Measurements from ENCODE around the gene CFAP46.

Gene CFAP46

DNA sequence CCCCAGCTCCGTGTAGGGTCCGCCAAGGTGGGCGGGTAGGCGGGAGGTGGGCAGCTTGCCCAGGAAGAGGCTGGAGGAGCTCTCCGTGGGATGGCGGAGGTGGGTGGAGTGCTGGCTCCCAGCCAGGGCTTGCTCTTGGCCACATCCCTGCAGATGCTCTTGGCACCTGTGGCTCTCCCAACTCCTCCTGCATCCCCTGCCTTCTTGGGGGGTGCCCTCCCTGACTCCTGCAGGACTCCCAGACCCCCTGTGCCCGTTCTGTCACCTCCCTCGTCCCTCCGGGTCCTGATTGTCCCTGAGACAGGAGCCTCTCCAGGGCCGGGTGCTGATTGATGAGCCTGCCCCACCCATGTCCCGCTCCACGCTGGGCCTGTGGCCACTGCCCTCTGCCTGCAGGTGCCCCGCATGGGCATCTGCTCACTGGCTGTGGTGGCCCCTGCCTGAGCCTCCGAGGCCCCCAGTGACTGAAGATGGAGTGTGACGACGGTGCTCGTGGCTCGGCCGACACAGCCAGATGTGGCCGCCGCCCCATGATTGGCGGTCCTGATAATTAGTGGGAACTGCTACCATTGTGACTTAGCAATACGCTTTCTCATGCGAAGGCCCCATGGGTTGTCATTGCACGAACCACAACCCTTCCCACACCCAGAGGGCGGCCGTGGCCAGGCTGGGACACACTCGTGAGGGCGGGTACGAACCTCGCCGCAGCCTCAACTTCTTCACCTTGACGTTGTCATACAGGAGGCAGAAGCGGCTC, 23.6 kb downstream of the CFAP46 start:
- no peak for FAIRE-seq
- no peak for DNase-seq (ENCODE audit: extremely low spot score, insufficient read length, low read depth)

GRCh38 chr10:132918264-132918616, 24.1 kb downstream of the CFAP46 start:
- FAIRE-seq (no peak), DNase-seq (ENCODE audit: extremely low spot score, insufficient read length, low read depth) (no peak)

- FAIRE-seq (no peak), DNase-seq (ENCODE audit: extremely low spot score, insufficient read length, low read depth) (no peak)
These were observed 25.3 kb downstream of the CFAP46 start for GRCh38 chr10:132916956-132917666.

GRCh38 chr10:132916421-132916841, 25.9 kb downstream of the CFAP46 start:
- no peak for DNase-seq (ENCODE audit: extremely low spot score, insufficient read length, low read depth)
- FAIRE-seq = no peak

- FAIRE-seq (no peak), DNase-seq (ENCODE audit: extremely low spot score, insufficient read length, low read depth) (no peak)
These were observed 27.0 kb downstream of the CFAP46 start for GRCh38 chr10:132915411-132915810.

GRCh38 chr10:132914732-132915131, 27.6 kb downstream of the CFAP46 start:
- no peak for FAIRE-seq

GRCh38 chr10:132913559-132914115, 28.7 kb downstream of the CFAP46 start:
- no peak for DNase-seq (ENCODE audit: extremely low spot score, insufficient read length, low read depth)
- no peak for FAIRE-seq

More at GRCh38 chr10:132914732-132915131, 27.6 kb downstream of the CFAP46 start:
- DNase-seq (ENCODE audit: extremely low spot score, insufficient read length, low read depth) = no peak

- FAIRE-seq (no peak), DNase-seq (ENCODE audit: extremely low spot score, insufficient read length, low read depth) (no peak)
These were observed 29.4 kb downstream of the CFAP46 start for GRCh38 chr10:132912713-132913558.

DNA sequence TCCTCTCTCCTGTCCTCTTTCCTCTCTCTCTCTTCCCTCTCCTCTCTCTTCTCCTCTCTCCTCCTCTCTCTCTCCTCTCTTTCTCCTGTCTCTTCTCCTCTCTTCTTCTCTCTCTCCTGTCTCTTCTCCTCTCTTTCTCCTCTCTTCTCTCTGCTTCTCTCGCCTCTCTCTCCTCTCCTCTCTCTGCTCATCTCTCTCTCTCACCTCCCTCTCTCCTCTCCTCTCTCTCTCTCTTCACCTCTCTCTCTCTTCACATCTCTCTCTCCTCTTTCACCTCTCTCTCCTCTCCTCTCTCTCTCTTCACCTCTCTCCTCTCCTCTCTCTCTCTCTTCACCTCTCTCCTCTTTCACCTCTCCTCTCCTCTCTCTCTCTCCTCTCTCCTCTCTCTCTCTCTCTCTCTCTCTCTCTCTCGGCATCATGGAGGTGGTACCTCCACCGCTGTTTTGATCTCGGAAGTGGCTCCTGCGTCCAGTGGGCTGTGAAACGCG, 30.1 kb downstream of the CFAP46 start:
- FAIRE-seq (no peak), DNase-seq (ENCODE audit: extremely low spot score, insufficient read length, low read depth) (no peak)

- DNase-seq (ENCODE audit: extremely low spot score, insufficient read length, low read depth) (no peak), FAIRE-seq (no peak)
These were observed 30.6 kb downstream of the CFAP46 start for GRCh38 chr10:132911786-132912097.

- no peak for FAIRE-seq
- DNase-seq (ENCODE audit: extremely low spot score, insufficient read length, low read depth) = no peak
These were observed 31.2 kb downstream of the CFAP46 start for GRCh38 chr10:132910901-132911785.

GRCh38 chr10:132910186-132910880, 32.0 kb downstream of the CFAP46 start:
- DNase-seq (ENCODE audit: extremely low spot score, insufficient read length, low read depth) (no peak), FAIRE-seq (no peak)

GRCh38 chr10:132909491-132910071, 32.8 kb downstream of the CFAP46 start:
- DNase-seq (ENCODE audit: extremely low spot score, insufficient read length, low read depth) (no peak), FAIRE-seq (no peak)

GRCh38 chr10:132908621-132909295, 33.6 kb downstream of the CFAP46 start:
- FAIRE-seq = no peak
- no peak for DNase-seq (ENCODE audit: extremely low spot score, insufficient read length, low read depth)

- DNase-seq (ENCODE audit: extremely low spot score, insufficient read length, low read depth) (no peak), FAIRE-seq (no peak)
These were observed 34.3 kb downstream of the CFAP46 start for GRCh38 chr10:132907821-132908620.

DNA sequence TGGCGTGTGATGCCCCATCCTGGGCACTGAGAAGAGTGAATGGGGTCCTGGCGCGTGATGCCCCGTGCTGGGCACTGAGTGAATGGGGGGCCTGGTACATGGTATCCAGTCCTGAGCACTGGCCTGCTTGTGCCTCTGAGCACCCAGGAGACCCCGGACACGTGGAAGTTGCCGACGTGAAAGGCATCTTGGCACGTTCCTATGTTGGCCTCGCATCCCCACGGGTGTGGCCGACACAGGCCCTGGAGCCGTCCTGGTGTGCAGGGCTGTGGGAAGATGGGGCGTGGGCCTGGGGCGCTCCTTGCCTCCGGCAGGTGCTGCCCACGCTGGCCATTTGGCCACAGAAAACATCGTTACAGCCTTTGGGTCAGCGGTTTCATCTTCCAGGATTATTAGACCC, 35.5 kb downstream of the CFAP46 start:
- FAIRE-seq = no peak

GRCh38 chr10:132906106-132906505, 36.3 kb downstream of the CFAP46 start:
- DNase-seq (ENCODE audit: extremely low spot score, insufficient read length, low read depth) (no peak), FAIRE-seq (no peak)

More for the DNA sequence above, 35.5 kb downstream of the CFAP46 start:
- DNase-seq (ENCODE audit: extremely low spot score, insufficient read length, low read depth) = no peak

Data from GM18507 (cell line).